NCI-H187 treated with DMSO at 0.1 percent for 48 hours (cell line): Measurements from ENCODE around the gene CYTH4.
"Not testable (repeated sequence)": the region's sequence is repeated elsewhere in the genome, so short reads cannot be mapped to it uniquely, and the experiment has no call there.

ENCODE experiments used
- DNase-seq: peaks from one replicate; lab custom pipeline; 2025; lab: John Stamatoyannopoulos, UW

The CYTH4 gene

DNA sequence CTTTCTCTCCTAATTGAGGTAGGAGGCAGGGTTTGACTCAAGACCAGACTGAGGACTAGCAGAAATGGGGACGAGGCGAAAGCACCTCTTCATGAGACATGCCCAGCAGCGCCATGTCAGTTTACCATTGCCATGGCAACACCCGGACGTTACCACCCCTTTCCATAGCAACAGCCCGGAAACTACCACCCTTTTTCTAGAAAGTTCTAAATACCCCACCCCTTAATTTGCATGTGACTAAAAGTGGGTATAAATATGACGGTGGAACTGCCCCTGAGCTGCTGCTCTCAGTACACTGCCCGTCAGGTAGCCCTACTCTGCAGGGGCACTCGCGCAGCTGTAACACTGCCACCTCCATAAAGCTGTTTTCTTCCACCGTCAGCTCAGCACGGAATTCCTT is 32.3 kb upstream of the CYTH4 start:
- DNase-seq, result no peak

DNA sequence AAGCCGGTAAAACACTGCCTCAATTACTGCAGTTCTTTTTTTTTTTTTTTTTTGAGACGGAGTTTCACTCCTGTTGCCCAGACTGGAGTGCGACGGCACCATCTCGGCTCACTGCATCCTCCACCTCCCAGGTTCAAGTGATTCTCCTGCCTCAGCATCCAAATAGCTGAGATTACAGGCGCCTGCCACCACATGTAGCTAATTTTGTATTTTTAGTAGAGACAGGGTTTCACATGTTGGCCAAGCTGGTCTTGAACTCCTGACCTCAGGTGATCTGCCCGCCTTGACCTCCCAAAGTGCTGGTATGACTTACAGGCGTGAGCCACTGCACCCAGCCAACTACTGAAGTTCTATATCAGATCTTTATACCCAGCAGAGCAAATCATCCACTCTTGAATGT is 30.5 kb upstream of the CYTH4 start:
- not testable (repeated sequence) for DNase-seq

DNA sequence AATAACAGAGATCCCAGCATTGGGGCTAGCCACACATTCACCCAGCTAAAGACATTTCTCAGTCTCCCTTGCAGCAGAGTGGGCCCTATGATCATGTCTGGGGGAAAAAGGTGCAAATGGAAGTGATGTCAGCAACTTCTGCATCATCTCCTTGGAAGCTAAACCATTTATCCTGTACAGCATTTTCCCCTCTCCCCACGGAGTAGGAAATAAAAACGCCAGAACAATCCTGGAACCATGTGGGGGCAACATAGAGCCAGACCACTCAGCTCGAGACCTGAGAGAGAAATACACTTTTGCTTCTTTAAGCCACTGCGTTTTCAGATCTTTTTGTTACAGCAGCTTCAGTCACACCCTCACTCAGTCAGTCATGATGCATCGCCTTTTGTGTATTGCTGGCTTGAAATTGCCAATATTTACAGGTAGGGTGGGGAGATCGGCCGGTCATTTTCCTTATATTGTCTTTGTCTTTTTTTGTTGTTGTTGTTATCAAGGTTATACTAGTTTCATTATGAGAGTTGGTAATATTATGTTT is 29.1 kb upstream of the CYTH4 start:
- DNase-seq, result no peak

DNA sequence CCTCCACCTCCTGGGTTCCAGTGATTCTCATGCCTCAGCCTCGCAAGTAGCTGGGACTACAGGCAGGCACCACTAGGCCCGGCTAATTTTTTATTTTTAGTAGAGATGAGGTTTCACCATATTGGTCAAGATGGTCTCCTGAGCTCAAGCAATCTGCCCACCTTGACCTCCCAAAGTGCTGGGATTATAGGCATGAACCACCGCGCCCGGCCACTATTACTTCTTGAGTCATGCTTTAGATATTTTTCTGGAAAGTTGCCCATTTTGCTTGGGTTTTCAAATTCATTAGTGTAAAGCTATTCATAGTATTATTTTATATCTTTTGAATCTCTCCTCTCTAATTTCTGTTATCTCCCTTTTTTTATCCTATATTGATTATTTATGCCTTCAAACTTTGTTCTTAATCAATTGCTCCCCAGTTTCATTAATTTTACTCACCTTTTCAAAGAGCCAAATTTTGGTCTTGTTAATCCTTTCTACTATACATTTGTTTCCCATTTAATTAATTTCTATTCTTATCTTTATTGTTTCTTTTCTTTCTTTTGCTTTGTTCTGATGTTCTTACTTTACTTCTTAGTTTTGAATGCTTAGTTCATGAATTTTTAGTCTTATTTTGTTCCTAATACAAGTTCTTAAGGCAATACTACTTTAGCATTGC is 28.0 kb upstream of the CYTH4 start:
- DNase-seq, result no peak

DNA sequence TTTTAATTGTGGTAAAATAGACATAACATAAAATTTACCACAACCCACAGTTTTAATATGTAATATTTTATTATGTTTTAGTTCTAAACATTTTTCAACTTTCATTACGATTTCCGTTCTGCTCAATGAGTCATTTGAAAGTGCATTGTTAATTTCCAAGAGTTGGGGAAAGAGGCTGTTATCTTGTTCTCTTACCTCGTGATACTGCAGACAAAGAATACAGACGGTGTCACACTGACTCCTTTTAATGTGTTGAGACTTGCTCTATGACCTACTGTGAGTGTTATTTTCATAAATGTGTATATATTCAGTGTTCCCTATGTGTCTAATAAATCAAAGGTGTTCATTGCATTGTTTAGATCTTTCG is 27.5 kb upstream of the CYTH4 start:
- DNase-seq, result no peak

DNA sequence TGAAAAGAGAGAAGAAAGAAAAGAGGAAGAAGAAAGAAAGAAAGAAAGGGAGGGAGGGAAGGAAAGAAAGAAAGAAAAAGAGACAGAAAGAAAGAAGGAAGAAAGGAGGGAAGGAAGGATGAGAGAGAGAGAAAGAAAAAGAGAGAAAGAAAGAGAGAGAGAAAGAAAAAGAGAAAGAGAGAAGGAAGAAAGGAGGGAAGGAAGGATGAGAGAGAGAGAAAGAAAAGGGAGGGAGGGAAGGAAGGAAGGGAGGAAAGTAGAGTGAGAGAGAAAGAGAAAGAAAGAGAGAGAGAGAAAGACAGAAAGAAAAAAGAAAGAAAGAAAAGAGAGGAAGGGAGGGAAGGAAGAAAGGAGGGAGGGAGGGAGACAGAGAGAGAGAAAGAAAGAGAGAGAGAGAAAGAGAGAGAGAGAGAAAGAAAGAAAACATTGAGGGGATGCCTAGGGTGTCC is 26.7 kb upstream of the CYTH4 start:
- no peak for DNase-seq

DNA sequence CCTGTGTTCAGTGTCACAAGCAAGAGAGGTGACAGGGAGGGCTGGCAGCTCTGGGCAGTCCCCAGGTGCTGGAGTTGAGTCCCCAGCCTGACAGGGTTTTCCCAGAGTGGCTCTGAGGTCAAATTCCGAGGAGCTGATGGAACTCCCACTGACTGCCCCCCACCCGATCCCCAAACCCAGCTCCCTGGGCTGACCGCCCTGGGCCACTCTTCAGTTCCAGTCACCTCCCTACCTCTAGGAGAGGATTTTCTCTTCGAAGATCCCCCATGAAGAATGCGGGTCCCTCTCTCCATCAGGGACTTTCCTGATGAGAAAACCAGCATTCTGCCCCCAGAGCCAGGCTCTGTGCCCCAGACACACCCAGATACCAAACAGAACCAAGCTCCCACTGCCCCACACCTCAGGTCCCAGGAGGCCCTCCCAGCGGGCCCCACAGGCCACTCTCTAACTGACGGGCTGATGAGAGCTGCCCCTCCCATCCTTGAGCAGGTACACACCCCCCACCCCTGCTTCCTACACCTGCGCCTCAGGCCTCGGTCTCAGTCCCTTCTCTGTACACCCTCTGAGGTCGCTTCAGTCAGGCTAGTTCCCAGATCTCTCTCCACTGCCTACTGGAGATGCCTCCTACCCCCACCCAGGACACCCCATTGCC is 26.1 kb upstream of the CYTH4 start:
- DNase-seq, result no peak

DNA sequence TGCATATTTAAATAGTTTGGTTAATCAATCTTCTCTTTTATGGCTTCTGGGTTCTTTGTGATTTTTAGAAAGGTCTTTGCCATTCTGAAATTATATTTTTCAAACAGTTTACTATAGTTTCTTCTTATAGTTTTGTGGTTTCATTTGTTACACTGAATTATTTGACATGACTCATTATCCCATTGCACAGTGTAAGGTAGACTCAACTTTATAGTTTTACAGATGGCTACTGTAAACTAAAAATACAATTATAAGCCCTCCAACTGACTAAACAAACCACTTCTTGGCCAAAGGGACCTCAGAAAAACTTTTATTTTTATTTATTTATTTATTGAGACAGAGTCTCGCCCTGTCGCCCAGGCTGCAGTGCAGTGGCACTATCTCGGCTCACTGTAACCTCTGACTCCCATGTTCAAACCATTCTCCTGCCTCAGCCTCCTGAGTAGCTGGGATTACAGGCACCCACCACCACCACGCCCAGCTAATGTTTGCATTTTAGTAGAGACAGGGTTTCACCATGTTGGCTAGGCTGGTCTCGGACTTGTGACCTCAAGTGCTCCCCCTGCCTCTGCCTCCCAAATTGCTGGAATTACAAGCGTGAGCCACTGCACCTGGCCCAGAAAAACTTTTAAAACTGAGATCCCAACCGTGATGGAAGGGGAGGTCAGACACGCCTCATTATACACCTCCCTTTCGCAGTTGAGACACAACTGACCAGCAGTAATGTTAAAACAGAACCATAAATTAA is 24.1 kb upstream of the CYTH4 start:
- no peak for DNase-seq

DNA sequence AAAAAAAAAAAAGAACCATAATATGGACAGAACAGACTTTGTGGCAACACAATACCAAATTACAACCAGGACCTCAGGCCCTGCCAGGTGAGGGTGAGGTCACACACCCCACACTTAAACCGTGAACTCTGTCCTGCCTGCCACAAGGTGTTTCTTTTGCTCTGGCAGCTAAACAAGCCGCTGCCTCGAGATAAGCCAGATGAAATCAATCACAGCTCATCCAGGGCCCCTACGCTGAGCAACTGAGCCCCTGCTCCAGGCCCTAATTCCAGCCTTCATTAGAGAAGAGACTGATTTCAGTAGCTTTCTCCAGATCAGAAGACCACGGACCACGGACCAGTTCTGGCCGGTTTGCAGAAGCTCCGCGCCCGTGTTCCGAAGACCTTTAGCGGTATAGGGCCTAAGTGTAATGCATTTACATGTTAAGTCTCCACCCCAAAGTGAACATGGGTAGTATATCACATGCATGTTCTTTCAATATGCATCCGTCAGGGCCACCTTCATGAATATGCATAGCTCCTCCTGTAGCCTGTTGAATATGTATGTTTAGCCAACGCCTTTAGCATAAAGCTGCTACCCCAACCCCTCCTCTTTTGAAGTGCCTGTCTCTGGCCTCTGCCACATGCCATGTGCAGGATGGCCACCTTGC is 23.4 kb upstream of the CYTH4 start:
- DNase-seq, result no peak

DNA sequence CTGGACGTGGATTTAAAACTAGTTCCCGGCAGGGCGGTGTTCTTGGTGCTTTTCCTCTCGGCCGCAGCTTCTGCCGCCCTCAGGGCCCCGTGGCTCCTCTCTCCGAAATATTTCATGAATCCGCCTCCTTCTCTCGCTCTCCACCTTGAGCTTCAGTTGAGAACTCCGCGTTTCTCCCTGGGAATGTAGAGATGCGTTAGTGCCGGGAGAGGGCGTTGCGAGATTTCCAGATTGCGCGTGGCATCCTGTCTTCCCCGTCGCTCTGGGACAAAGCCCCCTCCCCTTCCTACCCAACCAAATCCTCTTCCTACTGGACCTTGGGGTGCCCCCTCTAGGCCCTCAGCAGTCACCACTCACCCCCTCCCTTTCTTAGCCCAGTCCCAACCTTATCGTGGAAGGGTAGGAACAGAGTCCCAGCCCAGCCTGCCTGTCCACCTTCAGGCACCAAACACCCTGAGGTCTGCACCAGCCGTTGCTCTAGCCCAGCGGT is 22.7 kb upstream of the CYTH4 start:
- DNase-seq, result no peak

DNA sequence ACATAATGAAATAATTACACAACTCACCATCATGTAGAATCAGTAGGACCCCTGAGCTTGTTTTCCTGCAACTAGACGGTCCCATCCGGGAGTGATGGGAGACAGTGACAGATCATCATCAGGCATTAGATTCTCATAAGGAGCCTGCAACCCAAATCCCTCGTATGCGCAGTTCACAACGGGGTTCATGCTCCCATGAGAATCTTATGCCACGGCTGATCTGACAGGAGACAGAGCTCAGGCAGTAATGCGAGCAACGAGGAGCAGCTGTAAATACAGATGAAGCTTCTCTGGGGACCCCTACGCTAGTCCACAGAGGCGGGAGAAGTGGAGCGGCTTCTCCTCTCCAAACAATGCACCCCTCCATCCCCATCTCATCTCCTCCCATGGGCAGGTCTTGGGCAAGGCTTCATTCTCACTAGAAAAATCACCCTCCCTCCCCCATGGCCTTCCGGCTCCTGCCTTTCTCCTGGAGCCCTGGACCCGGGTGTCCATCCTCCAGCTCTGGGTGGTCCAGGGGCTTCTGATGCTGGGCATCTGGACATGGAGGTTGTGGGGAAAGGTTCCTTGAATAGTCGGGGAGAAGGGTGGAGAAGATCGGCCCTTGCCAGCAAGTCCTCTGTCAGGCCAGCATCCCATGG is 22.0 kb upstream of the CYTH4 start:
- no peak for DNase-seq

DNA sequence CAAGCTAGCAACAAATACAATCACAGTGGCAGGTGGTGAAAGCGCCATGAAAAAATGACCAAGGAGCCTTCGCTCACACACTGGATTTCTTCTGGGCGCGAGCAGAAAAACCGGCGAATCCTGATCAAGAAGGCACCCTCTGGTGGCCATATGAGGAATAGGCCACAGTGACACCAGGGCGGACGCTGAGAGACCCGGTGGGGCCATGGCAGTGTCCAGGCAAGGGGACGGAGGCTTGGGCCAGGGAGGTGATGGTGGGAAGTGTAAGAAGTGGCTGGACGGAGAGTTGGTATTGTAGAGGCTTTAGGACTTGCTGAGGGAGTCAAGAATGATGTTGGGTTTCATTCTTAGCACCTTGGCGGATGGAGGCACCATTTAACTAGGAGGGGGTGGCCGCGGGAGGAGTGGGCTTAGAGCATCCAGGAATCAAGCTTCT is 21.4 kb upstream of the CYTH4 start:
- no peak for DNase-seq

DNA sequence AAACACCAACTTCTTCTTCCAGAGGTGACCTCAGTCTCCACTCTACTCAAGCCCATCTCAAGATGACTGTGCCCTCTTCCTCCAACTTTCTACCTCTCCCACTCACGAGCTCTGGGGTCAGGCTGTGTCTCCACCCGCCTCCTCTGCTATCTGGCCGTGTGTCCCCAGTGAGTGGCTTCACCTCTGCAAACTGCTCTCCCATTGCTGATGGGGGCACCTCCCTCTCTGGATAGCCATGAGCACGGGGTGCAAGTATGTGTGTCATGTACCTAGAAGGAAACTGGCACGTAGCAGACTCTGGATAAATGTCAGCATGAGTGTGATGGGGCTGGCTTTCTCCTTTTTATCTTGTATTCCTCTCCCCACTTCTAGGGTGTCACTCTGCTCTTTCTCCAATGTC is 20.0 kb upstream of the CYTH4 start:
- DNase-seq, result no peak

DNA sequence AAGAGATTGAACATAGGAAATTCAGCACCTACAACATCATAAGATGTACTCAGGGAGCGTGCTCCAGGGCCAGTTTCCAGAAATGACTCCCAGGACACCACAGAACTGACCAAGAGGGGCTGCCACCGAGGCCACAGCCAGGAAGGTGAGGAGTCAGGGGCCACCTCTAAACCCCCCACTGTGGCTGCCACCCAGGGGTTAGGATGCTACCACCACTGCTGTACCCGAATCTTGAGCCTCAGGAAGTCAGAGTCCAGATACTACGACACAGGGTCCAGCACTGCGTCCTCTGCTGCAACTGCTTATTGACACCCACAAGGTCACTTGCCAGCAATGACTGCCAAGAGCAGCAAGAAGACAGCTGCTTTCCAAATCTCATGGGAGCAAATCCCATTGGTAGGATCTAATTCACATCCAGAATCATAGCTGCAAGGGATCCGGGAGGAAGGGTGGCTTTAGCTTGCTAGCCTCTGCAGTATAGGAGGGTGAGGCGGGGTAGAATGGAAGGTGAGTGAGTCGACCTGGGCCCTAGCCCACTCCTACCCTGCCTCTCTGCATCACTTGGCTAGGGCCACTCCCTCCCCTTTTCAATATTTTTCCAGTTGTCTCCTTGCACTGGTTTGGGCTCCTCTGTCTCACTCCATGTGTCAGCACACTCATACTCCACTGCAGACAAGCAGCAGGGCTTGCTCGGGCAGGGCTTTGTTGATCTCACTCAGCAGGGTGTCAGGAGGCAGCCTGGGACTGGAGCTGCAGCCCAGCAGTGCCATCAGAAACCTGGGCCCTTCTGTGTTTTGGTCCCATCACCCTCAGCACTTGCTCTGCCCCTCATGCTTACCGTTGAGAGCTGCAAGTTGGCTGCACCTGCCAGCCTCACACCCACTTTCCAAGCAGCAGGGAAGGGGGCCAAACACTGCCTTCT is 18.1 kb upstream of the CYTH4 start:
- no peak for DNase-seq

DNA sequence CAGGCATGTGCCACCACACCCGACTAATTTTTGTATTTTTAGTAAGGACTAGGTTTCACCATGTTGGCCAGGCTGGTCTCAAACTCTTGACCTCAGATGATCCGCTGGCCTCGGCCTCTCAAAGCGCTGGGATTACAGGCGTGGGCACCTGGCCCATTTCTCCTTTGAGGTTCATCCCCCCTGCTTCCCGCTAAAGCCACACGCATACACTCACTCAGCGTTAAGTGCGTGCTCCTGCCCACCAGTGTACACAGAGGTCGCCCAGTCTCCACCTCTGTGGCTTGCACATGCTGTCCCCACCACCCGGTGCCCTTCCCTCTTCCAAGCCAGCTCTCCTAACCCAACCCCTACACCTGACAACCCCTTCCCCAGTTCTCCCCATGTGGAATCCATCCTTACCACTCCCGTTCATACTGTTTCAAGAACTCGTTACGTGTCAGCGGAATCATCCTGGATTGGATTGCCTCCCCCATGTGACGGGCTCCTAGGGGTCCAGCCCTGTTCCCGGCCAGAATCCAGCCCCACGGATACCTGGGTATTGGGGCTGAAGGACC is 15.7 kb upstream of the CYTH4 start:
- DNase-seq, result no peak

DNA sequence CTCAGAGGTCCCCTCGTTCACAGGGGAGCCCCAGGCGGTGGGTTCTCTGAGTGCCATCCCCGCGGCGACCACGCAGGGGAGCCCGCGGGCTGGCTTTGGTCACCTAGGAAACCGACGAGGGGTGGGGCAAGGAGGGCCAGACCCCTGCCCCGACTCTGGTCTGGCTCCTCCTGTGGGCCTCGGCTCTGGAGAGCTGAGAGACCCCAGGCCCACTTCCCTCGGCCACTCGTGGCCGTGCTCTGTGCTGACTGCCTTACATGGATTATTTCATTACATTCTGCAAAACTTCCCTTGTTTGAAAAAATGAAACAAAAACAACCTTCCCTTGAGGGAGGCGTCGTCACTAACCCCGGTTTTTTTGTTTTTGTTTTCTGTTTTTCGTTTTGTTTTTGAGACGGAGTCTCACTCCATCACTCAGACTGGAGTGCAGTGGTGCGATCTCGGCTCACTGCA is 15.1 kb upstream of the CYTH4 start:
- DNase-seq, result no peak

DNA sequence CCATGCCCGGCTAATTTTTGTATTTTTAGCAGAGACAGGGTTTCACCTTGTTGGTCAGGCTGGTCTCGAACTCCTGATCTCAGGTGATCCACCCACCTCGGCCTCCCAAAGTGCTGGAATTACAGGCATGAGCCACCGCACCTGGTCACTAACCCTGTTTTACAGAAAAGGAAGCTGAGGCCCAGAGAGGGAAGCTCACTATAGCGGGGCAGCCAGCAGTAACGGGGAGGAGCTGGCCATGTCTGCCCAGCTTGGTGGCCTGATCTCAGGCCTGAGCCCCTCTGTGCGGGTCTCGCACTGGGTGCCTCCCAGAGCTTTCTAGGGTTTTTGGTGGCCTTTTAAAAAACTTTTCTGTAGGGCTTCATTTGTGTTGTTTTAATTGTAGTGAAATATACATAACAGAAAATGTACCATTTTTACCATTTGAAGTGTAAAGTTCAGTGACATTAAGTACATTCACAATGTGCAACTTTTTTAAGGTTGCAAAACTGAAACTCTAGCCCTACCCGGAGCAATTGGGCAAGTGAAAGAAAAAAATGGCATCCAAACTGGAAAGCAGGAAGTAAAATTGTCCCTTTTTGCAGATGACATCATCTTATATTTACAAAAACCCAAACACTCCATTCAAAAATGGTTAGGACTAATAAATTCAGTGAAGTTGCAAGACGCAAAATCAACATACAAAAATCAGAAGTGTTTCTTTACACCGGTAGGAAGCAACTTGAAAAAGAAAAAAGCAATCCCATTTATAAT is 14.5 kb upstream of the CYTH4 start:
- DNase-seq, result no peak

DNA sequence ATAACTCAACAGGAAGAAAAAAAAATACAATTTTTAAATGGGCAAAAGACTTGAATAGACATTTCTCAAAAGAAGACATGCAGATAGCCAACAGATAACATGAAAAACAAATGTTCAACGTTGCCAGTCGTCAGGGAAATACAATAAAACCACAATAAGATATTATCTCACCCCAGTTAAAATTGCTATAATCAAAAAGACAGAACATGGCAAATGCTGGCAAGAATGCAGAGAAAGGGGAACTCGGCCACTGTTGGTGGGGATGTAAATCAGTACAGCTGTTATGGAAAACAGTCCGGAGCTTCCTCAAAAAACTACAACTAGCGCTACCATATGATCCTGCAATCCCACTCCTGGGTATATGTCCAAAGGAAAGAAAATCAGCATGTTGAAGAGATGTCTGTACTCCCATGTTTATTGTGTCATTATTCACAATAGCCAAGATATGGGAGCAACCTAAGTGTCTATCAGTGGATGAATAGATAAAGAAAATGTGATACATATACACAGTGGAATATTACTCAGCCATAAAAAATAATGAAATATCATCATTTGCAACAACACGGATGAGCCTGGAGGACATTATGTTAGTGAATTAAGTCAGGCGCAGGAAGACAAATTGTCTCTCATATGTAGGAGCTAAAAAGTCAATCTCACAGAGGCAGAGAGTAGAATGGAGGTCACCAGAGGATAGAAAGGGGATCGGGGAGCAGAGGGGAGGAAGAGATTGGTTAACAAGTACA is 12.2 kb upstream of the CYTH4 start:
- no peak for DNase-seq
